ENCODE data around the gene TBL1XR1.

DNA sequence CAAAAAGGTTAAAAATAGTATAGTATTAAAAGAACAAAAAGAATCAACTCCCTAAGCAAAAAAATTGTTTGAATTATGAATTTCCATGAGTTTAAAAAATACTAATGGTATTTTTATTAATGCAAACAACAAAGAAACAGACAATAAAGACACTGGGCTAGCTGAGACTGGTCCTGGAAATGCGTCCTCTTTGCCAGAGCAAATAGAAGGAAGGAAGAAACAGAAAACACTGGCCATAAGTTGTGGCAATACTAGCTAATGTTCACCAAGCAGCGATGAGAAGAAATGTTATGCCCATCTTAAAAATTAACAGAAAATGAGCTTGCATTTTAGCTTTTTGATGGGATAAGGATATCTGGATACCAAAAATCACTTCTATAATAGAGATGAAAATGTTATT, 88.6 kb downstream of the TBL1XR1 start:
- TF ChIP-seq EZH2phosphoT487 (IDR thresholded peaks at IDR 0.05): no peak
- no peak for TF ChIP-seq CTCF (IDR thresholded peaks at IDR 0.05)
- TF ChIP-seq EZH2 (IDR thresholded peaks at IDR 0.05): no peak

All from neural progenitor cell (in vitro differentiated cells).